H1 (cell line): Measurements from ENCODE around the gene ERAP2. TPM values are rescaled to one million over a fixed set of nuclear protein-coding genes. Genes with fewer than 3 reads are reported as not detected.

Experiments used
- CTCF ChIA-PET: fragments of 300-600 bp; sonication (Branson Sonifier 250); formaldehyde crosslinking; loops from one replicate; lab custom pipeline; 2021; ENCODE audit not compliant: partially characterized antibody; lab: Charles Lee
- POLR2A ChIA-PET: fragments of 300-600 bp; sonication (Branson Sonifier 250); formaldehyde crosslinking; loops from one replicate; lab custom pipeline; 2021; ENCODE audit warnings: inconsistent platforms; ENCODE audit not compliant: partially characterized antibody; lab: Charles Lee
- DNase-seq, 2 experiments: peaks; one replicate each; pipeline versions ENCODE4 v3.0.0 to v3.0.0-alpha.2; 2010 to 2022; ENCODE audit warnings: low spot score in 2 of 2, low read depth in 1 of 2, mixed read lengths in 1 of 2
- FAIRE-seq: peaks from 2 replicates; lab custom pipeline; 2011; peaks lifted over from hg19 to GRCh38; lab: Jason Lieb, UNC
- H2AFZ ChIP-seq: 2 replicates; pipeline ENCODE4 v1.8.1; 2012; ENCODE audit warnings: low read length, inconsistent platforms
- H2AK5ac ChIP-seq: 2 replicates; pipeline ENCODE4 v1.6.1; 2013; ENCODE audit warnings: low read depth, low read length
- H2BK120ac ChIP-seq: replicated peaks from 2 replicates; pipeline ENCODE3; 2013; ENCODE audit warnings: low read depth, low read length, inconsistent platforms
- H2BK12ac ChIP-seq: 2 replicates; pipeline ENCODE4 v1.6.1; 2013; ENCODE audit warnings: low read depth, low read length
- H2BK15ac ChIP-seq: 2 replicates; pipeline ENCODE4 v1.6.1; 2013; ENCODE audit warnings: low read length
- H2BK20ac ChIP-seq: 2 replicates; pipeline ENCODE4 v1.6.1; 2013; ENCODE audit warnings: low read length
- H2BK5ac ChIP-seq: 2 replicates; pipeline ENCODE4 v1.6.1; 2013; ENCODE audit warnings: low read depth, low read length
- H3K14ac ChIP-seq: 2 replicates; pipeline ENCODE4 v1.6.1; 2013; ENCODE audit warnings: inconsistent platforms; ENCODE audit not compliant: insufficient read length
- H3K18ac ChIP-seq: 2 replicates; pipeline ENCODE4 v1.6.1; 2013; ENCODE audit warnings: low read length; ENCODE audit errors: extremely low read depth
- H3K23ac ChIP-seq: 2 replicates; pipeline ENCODE4 v1.6.1; 2013; ENCODE audit warnings: inconsistent platforms; ENCODE audit not compliant: insufficient read length
- H3K23me2 ChIP-seq: 2 replicates; pipeline ENCODE4 v1.6.1; 2013; ENCODE audit warnings: low read depth, low read length
- H3K27ac ChIP-seq: 2 replicates; pipeline ENCODE4 v1.6.1; 2011; ENCODE audit warnings: low read depth, low read length, inconsistent platforms
- H3K27me3 ChIP-seq, 4 experiments: replicated peaks in 1 of 4; 1 replicate in 1 of 4; 2 replicates in 3 of 4; pipeline versions ENCODE4 v1.6.1 to v1.8.1; 2011 to 2013; ENCODE audit warnings: low read length in 3 of 4, mild to moderate bottlenecking in 3 of 4, inconsistent platforms in 2 of 4, mixed read lengths in 2 of 4, moderate library complexity in 1 of 4; ENCODE audit not compliant: control insufficient read depth in 3 of 4, insufficient read depth in 3 of 4; ENCODE audit errors: extremely low read depth in 1 of 4
- H3K36me3 ChIP-seq, 4 experiments: 2 replicates each; pipeline versions ENCODE4 v1.6.1 to v1.8.1; 2011 to 2013; ENCODE audit warnings: mild to moderate bottlenecking in 4 of 4, low read length in 3 of 4, moderate library complexity in 2 of 4, control low read depth in 1 of 4, inconsistent platforms in 1 of 4; ENCODE audit not compliant: insufficient read depth in 4 of 4, control insufficient read depth in 2 of 4
- H3K4ac ChIP-seq: replicated peaks from 2 replicates; pipeline ENCODE3; 2013; ENCODE audit warnings: low read length, low read depth, mixed read lengths, inconsistent platforms; ENCODE audit not compliant: insufficient read length
- H3K4me1 ChIP-seq, 4 experiments: replicated peaks in 1 of 4; 1 replicate in 1 of 4; 2 replicates in 3 of 4; pipeline versions ENCODE4 v1.6.1 to v1.8.1; 2011 to 2013; ENCODE audit warnings: low read length in 3 of 4, inconsistent platforms in 2 of 4, mixed read lengths in 1 of 4; ENCODE audit not compliant: insufficient read depth in 4 of 4, control insufficient read depth in 3 of 4
- H3K4me2 ChIP-seq, 2 experiments: 2 replicates each; pipeline versions ENCODE4 v1.6.1 to v1.8.1; 2011 to 2013; ENCODE audit warnings: low read depth in 2 of 2, low read length in 2 of 2, control low read depth in 1 of 2, inconsistent platforms in 1 of 2, mild to moderate bottlenecking in 1 of 2; ENCODE audit not compliant: insufficient read depth in 1 of 2
- H3K4me3 ChIP-seq, 4 experiments: fragments of 200-600, 300-600 bp in 1 of 4; sonication (generic), shearing (Covaris generic), sonication (Bioruptor Twin) in 1 of 4; 2 replicates each; pipeline versions ENCODE4 v1.5.1 to v1.8.1; 2011 to 2016; ENCODE audit warnings: low read length in 4 of 4, low read depth in 3 of 4, control low read depth in 2 of 4, inconsistent platforms in 2 of 4, mild to moderate bottlenecking in 2 of 4, mixed read lengths in 1 of 4, moderate library complexity in 1 of 4; ENCODE audit not compliant: insufficient read depth in 2 of 4; ENCODE audit errors: extremely low read depth in 1 of 4
- H3K56ac ChIP-seq: replicated peaks from 2 replicates; pipeline ENCODE3; 2013; ENCODE audit warnings: low read depth, mild to moderate bottlenecking, mixed read lengths, low read length, inconsistent platforms; ENCODE audit not compliant: insufficient read length
- H3K79me1 ChIP-seq: 2 replicates; pipeline ENCODE4 v1.6.1; 2013; ENCODE audit warnings: low read depth, low read length, control low read depth
- H3K79me2 ChIP-seq, 2 experiments: 2 replicates each; pipeline versions ENCODE4 v1.6.1 to v1.8.1; 2012 to 2013; ENCODE audit warnings: low read length in 2 of 2, mild to moderate bottlenecking in 2 of 2, inconsistent platforms in 1 of 2; ENCODE audit not compliant: insufficient read depth in 2 of 2, control insufficient read depth in 1 of 2
- H3K9ac ChIP-seq, 4 experiments: replicated peaks in 1 of 4; 1 replicate in 1 of 4; 2 replicates in 3 of 4; pipeline versions ENCODE4 v1.6.1 to v1.8.1; 2011 to 2013; ENCODE audit warnings: low read depth in 3 of 4, low read length in 3 of 4, control low read depth in 2 of 4, mild to moderate bottlenecking in 2 of 4, moderate library complexity in 2 of 4, inconsistent platforms in 1 of 4; ENCODE audit errors: extremely low read depth in 1 of 4
- H3K9me3 ChIP-seq, 2 experiments: 2 replicates each; pipeline versions ENCODE4 v1.6.1 to v1.8.1; 2012 to 2013; ENCODE audit warnings: mild to moderate bottlenecking in 2 of 2, moderate library complexity in 2 of 2, control low read depth in 1 of 2, inconsistent platforms in 1 of 2, low read depth in 1 of 2, low read length in 1 of 2, mixed read lengths in 1 of 2; ENCODE audit not compliant: insufficient read depth in 2 of 2
- H4K20me1 ChIP-seq, 2 experiments: replicated peaks in 1 of 2; 2 replicates each; pipeline versions ENCODE3 to v1.8.1; 2011 to 2013; ENCODE audit warnings: inconsistent platforms in 2 of 2, low read length in 2 of 2, mild to moderate bottlenecking in 1 of 2; ENCODE audit not compliant: insufficient read depth in 2 of 2, control insufficient read depth in 1 of 2
- H4K5ac ChIP-seq: 2 replicates; pipeline ENCODE4 v1.6.1; 2013; ENCODE audit warnings: low read length, low read depth, mixed read lengths, inconsistent platforms; ENCODE audit not compliant: insufficient read length
- H4K8ac ChIP-seq: 2 replicates; pipeline ENCODE4 v1.8.0; 2013; ENCODE audit warnings: mild to moderate bottlenecking, moderate library complexity, low read length, inconsistent platforms; ENCODE audit not compliant: insufficient read depth; ENCODE audit errors: extremely low read depth
- H4K91ac ChIP-seq: replicated peaks from 2 replicates; pipeline ENCODE3; 2013; ENCODE audit warnings: low read length, mixed read lengths, inconsistent platforms; ENCODE audit not compliant: insufficient read length
- ASH2L ChIP-seq: fragments of 200-600, 300-600 bp; sonication (generic); IDR thresholded peaks from one replicate; pipeline ENCODE4 v1.7.1; 2017; ENCODE audit warnings: low read length
- BCL11A ChIP-seq, 2 experiments: IDR thresholded peaks; one replicate each; pipeline ENCODE4 v1.6.1; 2011; ENCODE audit warnings: low read depth in 2 of 2, low read length in 2 of 2, mild to moderate bottlenecking in 2 of 2
- BRCA1 ChIP-seq: IDR thresholded peaks from 2 replicates; pipeline ENCODE4 v1.6.1; 2012; ENCODE audit warnings: low read depth, low read length, improper control_type of control experiment
- CHD1 ChIP-seq: IDR thresholded peaks from 2 replicates; pipeline ENCODE4 v1.6.1; 2012; ENCODE audit warnings: low read depth, low read length, improper control_type of control experiment
- CTBP2 ChIP-seq: IDR thresholded peaks from 2 replicates; pipeline ENCODE4 v1.7.0; 2011; ENCODE audit warnings: borderline replicate concordance, mild to moderate bottlenecking, moderate library complexity, mixed read lengths, low read length; ENCODE audit not compliant: insufficient read depth, insufficient read length
- EGR1 ChIP-seq: IDR thresholded peaks from 2 replicates; pipeline ENCODE4 v1.6.1; 2011; ENCODE audit warnings: low read depth, low read length, borderline replicate concordance
- EP300 ChIP-seq, 2 experiments: IDR thresholded peaks; 1 replicate in 1 of 2; 2 replicates in 1 of 2; pipeline ENCODE4 v1.6.1; 2011 to 2012; ENCODE audit warnings: low read depth in 2 of 2, low read length in 2 of 2, mild to moderate bottlenecking in 2 of 2, borderline replicate concordance in 1 of 2, inconsistent platforms in 1 of 2, moderate library complexity in 1 of 2
- RFX5 ChIP-seq: IDR thresholded peaks from 2 replicates; pipeline ENCODE4 v1.6.1; 2011; ENCODE audit warnings: low read depth, low read length, improper control_type of control experiment, borderline replicate concordance
- TBP ChIP-seq: IDR thresholded peaks from 2 replicates; pipeline ENCODE4 v1.6.1; 2011; ENCODE audit warnings: low read depth, low read length, improper control_type of control experiment
- WGBS, 2 experiments: shearing (Covaris generic) in 1 of 2; methylation state at CpG; one replicate each; pipeline versions ENCODE4 v1.1.6 to v1.1.7; 2013 to 2015; ENCODE audit warnings: low lambda C conversion rate in 2 of 2, mixed read lengths in 2 of 2, inconsistent platforms in 1 of 2, low coverage in 1 of 2, missing lambda C conversion rate in 1 of 2; ENCODE audit not compliant: insufficient replicate concordance in 2 of 2, insufficient coverage in 1 of 2, insufficient read length in 1 of 2; ENCODE audit errors: extremely low coverage in 1 of 2, missing lambda C conversion rate in 1 of 2; 5-methylcytosine and 5-hydroxymethylcytosine counted together
- polyA plus RNA-seq, 7 experiments: library from polyadenylated mRNA; depleted of rRNA in 3 of 7; stranded (reverse) in 5 of 7; unstranded in 2 of 7; fragments of >200 nt in 5 of 7; fragments of 200-250 nt in 2 of 7; gene quantifications; 1 replicate in 5 of 7; 2 replicates in 1 of 7; 4 replicates in 1 of 7; pipeline versions ENCODE4 v1.2.1 to v1.2.3, GENCODE V29; 2011 to 2013; ENCODE audit warnings: missing spikeins in 2 of 7, mixed read lengths in 2 of 7
- total RNA-seq: library from RNA; stranded (reverse); fragmentation: NEBNext Ultra II Directional; extraction: Animal tissue kit (Norgen Biotek cat#: 25700); gene quantifications from 2 replicates; pipeline ENCODE4 v1.2.1, GENCODE V29; 2021

ERAP2 gene
- total and polyA plus RNA-seq, 2 of the 8 experiments (the other 6 are each of a cell fraction or from before 2014, with no cell fraction given), result 0.14 TPM; not detected in 1

DNA sequence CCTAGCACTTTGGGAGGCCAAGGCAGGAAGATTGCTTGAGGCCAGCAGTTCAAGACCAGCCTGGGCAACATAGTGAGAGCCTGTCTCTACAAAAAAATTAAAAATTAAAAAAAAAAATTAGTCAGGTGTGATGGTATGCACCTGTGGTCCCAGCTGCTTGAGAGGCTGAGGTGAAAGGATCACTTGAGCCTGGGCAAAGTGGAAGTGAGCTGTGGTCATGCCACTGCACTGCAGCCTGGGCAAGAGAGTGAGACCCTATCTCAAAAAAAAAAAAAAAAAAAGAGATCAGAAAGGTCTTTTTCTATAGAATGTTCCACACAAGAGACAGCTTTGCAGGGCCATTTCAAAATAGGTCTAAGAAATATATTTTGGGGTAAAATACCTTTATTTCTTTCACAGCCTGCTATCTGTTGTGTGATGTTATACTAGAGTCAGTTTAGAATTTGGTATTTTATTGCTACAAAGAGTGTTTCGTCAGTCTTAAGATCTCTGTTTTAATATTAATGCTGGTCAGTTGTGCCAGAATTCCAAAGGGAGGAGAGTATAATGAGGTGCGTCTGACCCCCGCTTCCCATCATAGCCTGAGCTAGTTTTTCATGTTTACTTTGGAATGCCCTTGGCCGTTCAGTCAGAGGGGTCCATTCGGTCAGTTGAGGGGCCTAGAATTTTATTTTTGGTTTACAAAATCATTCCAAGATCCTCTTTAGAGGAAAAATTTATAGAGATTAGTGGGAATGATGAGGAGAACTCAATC is 69.0 kb downstream of the ERAP2 start:
- no peak overlapping the region for H3K14ac ChIP-seq
- ChIA-PET CTCF (interaction anchor here (0.6 to 1.6 kb wide), 2 partner anchors 53 to 190 kb away, joined by 3 read pairs; no protein-coding TSS in a partner anchor), POLR2A (no interaction called here)
- no peak overlapping the region for H2BK20ac ChIP-seq
- FAIRE-seq (no peak), DNase-seq (no peak)
- H3K23me2 ChIP-seq, result no peaks in the 10 kb centered on the region
- no peak overlapping the region for H2BK15ac ChIP-seq
- H3K4me2 ChIP-seq, result no peak overlapping the region
- no peak overlapping the region for H3K4me3 ChIP-seq
- H3K9ac ChIP-seq, result no peak overlapping the region
- no peak overlapping the region for H2BK120ac ChIP-seq
- 70% methylated on average over 5 of the region's 5 CpGs; no CpG with 5 or more reads in 1 of the 2 experiments for WGBS, 2 experiments
- H3K27ac ChIP-seq, result no peak overlapping the region
- no peak overlapping the region for H2BK12ac ChIP-seq
- H2AFZ ChIP-seq, result no peak overlapping the region
- no peak overlapping the region for H4K5ac ChIP-seq
- H3K18ac ChIP-seq, result no peak overlapping the region
- TF ChIP-seq EGR1, result no peak
- TF ChIP-seq BRCA1, result no peak
- no peak for TF ChIP-seq EP300 (IDR thresholded peaks at IDR 0.05; ENCODE audit: borderline replicate concordance in 1 of 2, low read depth in 2 of 2, low read length in 2 of 2)
- no peak for TF ChIP-seq CHD1
- TF ChIP-seq RFX5, result no peak
- no peak for TF ChIP-seq TBP
- no peak for TF ChIP-seq CTBP2
- no peak for TF ChIP-seq BCL11A (IDR thresholded peaks at IDR 0.05; ENCODE audit: low read depth in 2 of 2, low read length in 2 of 2)
- TF ChIP-seq ASH2L, result no peak
- no peaks in the 10 kb centered on the region for H3K27me3 ChIP-seq
- H4K8ac ChIP-seq, result no peak overlapping the region
- no peaks in the 10 kb centered on the region for H4K20me1 ChIP-seq
- no peaks in the 10 kb centered on the region; the same call in 1 of the 2 replicates for H3K79me1 ChIP-seq
- peaks cover 4 to 5% of the 10 kb centered on the region in 2 experiments for H3K9me3 ChIP-seq
- no peaks in the 10 kb centered on the region for H3K79me2 ChIP-seq
- H4K91ac ChIP-seq, result no peak overlapping the region
- H2AK5ac ChIP-seq, result no peak overlapping the region
- H3K23ac ChIP-seq, result no peak overlapping the region
- H3K4ac ChIP-seq, result no peak overlapping the region
- peaks cover 0 to 3% (median 1%) of the 10 kb centered on the region in 4 experiments; a peak in 1 of 8 replicates for H3K36me3 ChIP-seq
- no peak overlapping the region for H2BK5ac ChIP-seq
- H3K4me1 ChIP-seq, result peaks cover 0 to 3% (median 0%) of the 10 kb centered on the region in 4 experiments; a peak in 1 of 7 replicates
- H3K56ac ChIP-seq, result no peak overlapping the region
